HG02943 (cell line): ENCODE results near the gene FOXA2.

Experiments
- ATAC-seq: cut with Tn5 transposase; IDR thresholded peaks from one replicate; pipeline ENCODE4 v1.9.1; 2021; ENCODE audit warnings: mild to moderate bottlenecking, low read depth, moderate library complexity; ENCODE audit not compliant: unreplicated experiment

Gene FOXA2

DNA sequence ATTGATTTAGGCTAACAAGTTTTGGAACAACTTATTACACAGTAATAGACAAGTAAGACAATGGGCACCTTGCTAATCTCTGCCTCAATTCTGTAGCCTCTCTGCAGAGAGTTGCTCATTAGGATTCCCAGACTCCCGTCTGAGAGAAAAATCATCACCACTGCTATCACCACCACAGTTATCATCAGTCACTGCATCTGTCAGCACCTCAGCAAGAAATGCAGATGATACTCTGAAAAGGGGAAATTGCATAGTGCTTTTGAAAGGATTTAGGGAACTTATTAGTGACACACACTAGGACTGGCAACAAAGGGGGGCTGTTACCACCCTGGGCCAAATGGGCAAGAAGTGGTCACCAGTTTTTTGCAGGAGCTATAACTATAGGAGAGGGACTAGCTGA is 39.9 kb downstream of the FOXA2 start:
- no peak for ATAC-seq

GRCh38 chr20:22542427-22542826 is 41.9 kb downstream of the FOXA2 start:
- no peak for ATAC-seq

DNA sequence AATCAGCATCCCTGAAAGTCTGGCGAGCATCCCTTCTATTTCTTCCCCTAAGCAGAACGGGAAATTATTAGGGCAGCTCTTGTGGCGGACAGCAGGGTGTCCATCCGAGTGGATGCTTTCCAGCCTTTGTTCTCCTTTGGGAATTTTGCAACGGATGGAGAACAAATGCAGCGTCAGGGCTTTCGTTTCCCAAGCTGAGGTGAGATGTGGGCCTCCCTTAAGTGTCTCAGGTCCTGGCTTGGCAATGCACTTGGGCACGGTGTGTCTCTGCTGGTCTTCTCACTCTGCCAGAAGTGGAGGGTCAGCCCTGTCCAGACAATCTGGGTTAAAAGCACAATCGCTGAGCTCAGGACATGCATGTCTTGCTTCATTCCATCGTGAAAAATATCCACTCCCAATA is 43.5 kb downstream of the FOXA2 start:
- no peak for ATAC-seq

GRCh38 chr20:22536956-22537756 is 47.2 kb downstream of the FOXA2 start:
- ATAC-seq: no peak

DNA sequence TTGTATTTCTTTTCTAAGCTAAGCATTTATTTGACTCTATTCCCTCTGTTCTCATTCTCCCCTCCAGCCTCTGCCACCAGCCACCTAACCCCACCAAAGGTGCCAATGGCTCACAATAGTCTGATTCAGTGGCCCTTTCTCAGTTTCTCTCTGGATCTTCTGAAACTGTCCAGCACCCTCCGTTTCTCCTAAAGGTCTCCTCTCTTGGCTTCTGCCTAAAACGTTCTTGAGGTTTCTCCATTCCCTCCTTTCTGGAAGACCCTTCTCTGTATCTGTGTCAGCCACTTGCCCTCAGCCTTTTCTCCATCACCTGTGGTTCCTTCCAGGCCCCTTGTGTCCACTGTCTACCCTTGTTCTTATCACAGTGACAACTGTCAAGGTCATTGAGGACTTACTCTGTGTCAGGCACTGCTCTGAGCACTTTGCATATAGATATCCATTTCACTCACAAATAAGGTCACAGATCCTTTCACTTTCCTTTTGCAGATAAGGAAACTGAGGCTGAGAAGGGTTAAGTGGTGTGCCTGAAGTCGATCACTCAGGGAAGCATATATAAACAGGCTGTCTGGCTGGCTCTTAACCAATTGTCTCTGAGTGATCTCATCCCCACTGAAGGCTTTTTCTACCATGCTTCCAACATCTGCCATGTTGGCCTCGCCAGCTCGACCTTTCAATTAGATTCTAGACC is 48.1 kb downstream of the FOXA2 start:
- no peak for ATAC-seq

DNA sequence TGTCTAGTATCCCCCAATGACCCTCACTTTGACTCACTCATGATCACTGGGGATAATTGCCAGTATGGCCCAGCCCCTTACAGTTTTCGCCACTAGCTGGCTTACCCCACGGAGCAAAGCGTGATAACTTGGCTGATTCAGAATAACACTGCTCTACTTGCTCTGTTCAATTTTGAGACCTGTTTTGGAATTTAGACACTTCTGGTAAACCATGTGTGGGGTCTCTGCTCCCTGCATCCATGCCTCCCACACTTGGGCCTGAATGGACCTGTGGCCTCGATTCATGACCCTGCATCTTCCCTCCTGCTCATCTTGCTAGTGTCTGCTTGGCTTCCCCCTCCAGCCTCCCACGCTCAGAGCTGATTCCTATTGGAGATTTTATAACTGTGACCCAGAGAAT is 48.9 kb downstream of the FOXA2 start:
- no peak for ATAC-seq

- no peak for ATAC-seq
Measured at GRCh38 chr20:22533823-22534751, 50.3 kb downstream of the FOXA2 start.

- ATAC-seq: no peak
Measured at GRCh38 chr20:22532598-22532997, 51.8 kb downstream of the FOXA2 start.

DNA sequence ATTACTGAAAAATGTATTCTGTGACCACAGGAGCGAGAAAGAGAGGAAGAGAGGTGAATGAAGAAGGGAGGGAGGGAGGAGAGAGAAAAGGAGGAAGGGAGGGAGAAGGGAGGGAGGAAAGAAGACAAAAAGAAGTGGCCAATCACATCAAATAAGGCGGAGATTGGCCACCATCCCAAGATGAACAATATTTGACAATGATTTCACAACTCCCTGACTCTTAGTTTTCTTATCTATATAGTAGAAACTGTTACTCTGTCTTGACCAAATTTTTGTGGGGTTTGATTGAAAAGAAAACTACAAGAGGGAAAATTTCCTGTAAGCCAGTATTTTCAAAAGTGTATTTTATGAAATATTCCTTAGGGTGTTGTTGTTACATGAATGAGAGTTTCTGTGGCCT is 52.6 kb downstream of the FOXA2 start:
- no peak for ATAC-seq

DNA sequence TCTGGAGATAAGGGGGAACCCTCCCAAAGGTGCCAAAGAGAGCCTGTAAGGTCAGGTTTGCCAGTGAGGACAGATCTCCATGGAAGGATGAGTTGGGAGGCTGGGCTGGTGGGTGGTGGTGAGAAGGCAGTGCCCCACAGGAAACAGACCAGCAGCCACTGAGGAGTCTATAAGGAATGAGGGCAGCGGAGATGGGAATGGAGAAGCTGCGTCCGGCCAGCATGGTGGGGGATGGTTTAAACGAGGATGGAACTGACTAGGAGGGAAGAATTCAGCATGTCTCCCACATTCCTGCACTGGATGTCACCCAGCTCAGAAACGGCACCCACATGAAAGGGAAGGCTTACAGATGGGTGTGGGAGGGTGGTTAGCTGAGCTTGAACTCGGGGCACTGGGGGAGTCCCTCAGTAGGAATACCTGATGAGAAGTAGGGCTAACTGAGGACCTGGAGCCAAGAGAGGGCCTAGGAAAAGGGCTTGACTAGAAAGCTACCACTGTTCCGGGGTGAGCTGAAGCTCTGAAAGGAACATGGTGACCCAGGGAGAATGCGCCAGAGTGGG is 53.2 kb downstream of the FOXA2 start:
- no peak for ATAC-seq
